SK-N-SH (cell line): ENCODE results near the gene PBRM1. TPM values are rescaled to one million over a fixed set of nuclear protein-coding genes. Genes with fewer than 3 reads are reported as not detected.

Experiments
- CTCF ChIA-PET: fragments of 300-600, 350-600 bp; formaldehyde crosslinking; extraction: SDS; loops from one replicate; lab custom pipeline; 2021; lab: Yijun Ruan, JAX
- POLR2A ChIA-PET: fragments of 350-600 bp; sonication (Branson Sonifier 250); formaldehyde crosslinking; extraction: SDS; loops from one replicate; lab custom pipeline; 2020; ENCODE audit warnings: antibody characterized with exemption, inconsistent platforms; lab: Yijun Ruan, JAX
- DNase-seq: peaks from one replicate; pipeline ENCODE4 v3.0.0; 2012
- H2AFZ ChIP-seq: fragments of 200-600 bp; sonication (generic); 2 replicates; pipeline ENCODE4 v1.8.1; 2016; ENCODE audit warnings: antibody characterized with exemption, mild to moderate bottlenecking, low read depth
- H3F3A ChIP-seq: fragments of 200-600 bp; sonication (generic); replicated peaks from 2 replicates; pipeline ENCODE3; 2016; ENCODE audit warnings: antibody characterized with exemption, mild to moderate bottlenecking; ENCODE audit not compliant: insufficient read depth
- H3K27ac ChIP-seq, 2 experiments: fragments of 200-500 bp in 1 of 2; fragments of 200-600 bp in 1 of 2; sonication (Bioruptor generic) in 1 of 2; sonication (generic), shearing (Covaris generic) in 1 of 2; 2 replicates each; pipeline versions ENCODE4 v1.5.1 to v1.6.1; 2014 to 2016; ENCODE audit warnings: low read depth in 2 of 2, inconsistent platforms in 1 of 2, low read length in 1 of 2, mild to moderate bottlenecking in 1 of 2, mixed read lengths in 1 of 2
- H3K27me3 ChIP-seq: fragments of 200-600 bp; sonication (generic), shearing (Covaris generic); 2 replicates; pipeline ENCODE4 v1.6.1; 2016; ENCODE audit warnings: mixed run types; ENCODE audit not compliant: insufficient read depth
- H3K36me3 ChIP-seq, 2 experiments: fragments of 200-500 bp in 1 of 2; fragments of 200-600 bp in 1 of 2; sonication (Bioruptor generic) in 1 of 2; sonication (generic) in 1 of 2; replicated peaks in 1 of 2; 2 replicates each; pipeline versions ENCODE3 to v1.5.1; 2014 to 2016; ENCODE audit warnings: low read length in 1 of 2, mild to moderate bottlenecking in 1 of 2; ENCODE audit not compliant: insufficient read depth in 2 of 2, control insufficient read depth in 1 of 2
- H3K4me1 ChIP-seq, 2 experiments: fragments of 200-500 bp in 1 of 2; fragments of 200-600 bp in 1 of 2; sonication (Bioruptor generic) in 1 of 2; sonication (generic), shearing (Covaris generic) in 1 of 2; 2 replicates each; pipeline versions ENCODE4 v1.5.1 to v1.6.1; 2014 to 2016; ENCODE audit warnings: low read depth in 1 of 2, low read length in 1 of 2, mixed run types in 1 of 2; ENCODE audit not compliant: insufficient read depth in 2 of 2, control insufficient read depth in 1 of 2
- H3K4me2 ChIP-seq: fragments of 200-600 bp; sonication (generic), shearing (Covaris generic); 2 replicates; pipeline ENCODE4 v1.6.1; 2017; ENCODE audit warnings: mixed run types
- H3K4me3 ChIP-seq, 2 experiments: fragments of 200-500 bp in 1 of 2; fragments of 200-600 bp in 1 of 2; sonication (Bioruptor generic) in 1 of 2; sonication (generic), shearing (Covaris generic) in 1 of 2; 2 replicates each; pipeline versions ENCODE4 v1.5.1 to v1.8.1; 2014 to 2016; ENCODE audit warnings: low read depth in 2 of 2, inconsistent platforms in 1 of 2, low read length in 1 of 2, mild to moderate bottlenecking in 1 of 2, mixed read lengths in 1 of 2, moderate library complexity in 1 of 2
- H3K79me2 ChIP-seq: fragments of 200-600 bp; sonication (generic); 2 replicates; pipeline ENCODE4 v1.8.1; 2017; ENCODE audit warnings: mild to moderate bottlenecking; ENCODE audit not compliant: insufficient read depth
- H3K9ac ChIP-seq: fragments of 200-600 bp; sonication (generic); 2 replicates; pipeline ENCODE4 v1.6.1; 2017; ENCODE audit warnings: mixed run types
- H3K9me2 ChIP-seq: fragments of 200-600 bp; sonication (generic); 2 replicates; pipeline ENCODE4 v1.6.1; 2017; ENCODE audit warnings: mixed run types
- H3K9me3 ChIP-seq: fragments of 200-600 bp; sonication (generic); 2 replicates; pipeline ENCODE4 v1.6.1; 2017; ENCODE audit warnings: mixed run types, mild to moderate bottlenecking, moderate library complexity
- H4K20me1 ChIP-seq: fragments of 200-600 bp; sonication (generic); 2 replicates; pipeline ENCODE4 v1.6.1; 2017; ENCODE audit warnings: mild to moderate bottlenecking, mixed run types; ENCODE audit not compliant: insufficient read depth
- CTCF ChIP-seq: fragments of 200-600 bp; sonication (generic); IDR thresholded peaks from 2 replicates; pipeline ENCODE4 v1.6.1; 2017; ENCODE audit warnings: antibody characterized with exemption, mild to moderate bottlenecking, moderate library complexity
- ELF1 ChIP-seq: IDR thresholded peaks from 2 replicates; pipeline ENCODE4 v1.4.0; 2012
- EP300 ChIP-seq, 2 experiments: IDR thresholded peaks; 2 replicates each; pipeline versions ENCODE4 v1.4.0 to v1.6.1; 2012; ENCODE audit warnings: borderline replicate concordance in 1 of 2, low read depth in 1 of 2, low read length in 1 of 2
- EZH2phosphoT487 ChIP-seq: fragments of 200-600 bp; sonication (generic); IDR thresholded peaks from 2 replicates; pipeline ENCODE4 v1.6.1; 2017; ENCODE audit warnings: low read depth, mixed run types, mild to moderate bottlenecking, antibody characterized with exemption, moderate library complexity, borderline replicate concordance
- FOSL2 ChIP-seq: IDR thresholded peaks from 2 replicates; pipeline ENCODE4 v1.4.0; 2012; ENCODE audit warnings: low read depth, mild to moderate bottlenecking, moderate library complexity, borderline replicate concordance
- FOXJ3 ChIP-seq: sonication (generic); formaldehyde crosslinking; IDR thresholded peaks from 2 replicates; pipeline ENCODE4 v1.5.1; 2020; ENCODE audit warnings: mild to moderate bottlenecking, missing genetic modification reagents
- GATA2 ChIP-seq: sonication (generic); formaldehyde crosslinking; IDR thresholded peaks from 2 replicates; pipeline ENCODE4 v1.5.0; 2020; ENCODE audit warnings: mild to moderate bottlenecking, missing genetic modification reagents
- NRF1 ChIP-seq: IDR thresholded peaks from 2 replicates; pipeline ENCODE4 v1.6.1; 2012; ENCODE audit warnings: low read depth, mild to moderate bottlenecking, low read length
- RAD21 ChIP-seq: IDR thresholded peaks from 2 replicates; pipeline ENCODE4 v1.6.1; 2012; ENCODE audit warnings: mild to moderate bottlenecking, low read length
- RFX5 ChIP-seq: IDR thresholded peaks from 2 replicates; pipeline ENCODE4 v1.6.1; 2012; ENCODE audit warnings: mild to moderate bottlenecking, improper control_type of control experiment, low read length
- RXRA ChIP-seq: IDR thresholded peaks from 2 replicates; pipeline ENCODE4 v1.4.0; 2012; ENCODE audit warnings: low read depth, mild to moderate bottlenecking, borderline replicate concordance
- SMC3 ChIP-seq: IDR thresholded peaks from 2 replicates; pipeline ENCODE4 v1.6.1; 2012; ENCODE audit warnings: low read depth, low read length, improper control_type of control experiment
- TCF12 ChIP-seq: IDR thresholded peaks from 2 replicates; pipeline ENCODE4 v1.4.0; 2012
- TEAD4 ChIP-seq: IDR thresholded peaks from 2 replicates; pipeline ENCODE4 v1.4.0; 2012; ENCODE audit warnings: mild to moderate bottlenecking, borderline replicate concordance; ENCODE audit not compliant: insufficient read depth
- YY1 ChIP-seq: IDR thresholded peaks from 2 replicates; pipeline ENCODE4 v1.4.0; 2012; ENCODE audit warnings: low read depth, mild to moderate bottlenecking
- ZBTB33 ChIP-seq: IDR thresholded peaks from 2 replicates; pipeline ENCODE4 v1.4.0; 2012; ENCODE audit warnings: low read depth, borderline replicate concordance
- WGBS: methylation state at CpG from one replicate; pipeline ENCODE4 v1.1.6; 2017; ENCODE audit warnings: low lambda C conversion rate; 5-methylcytosine and 5-hydroxymethylcytosine counted together
- polyA plus RNA-seq, 3 experiments: library from polyadenylated mRNA; depleted of rRNA; stranded (reverse); fragments of >200 nt; gene quantifications; 2 replicates each; pipeline ENCODE4 v1.2.3, GENCODE V29; 2012
- TF ChIP-seq, protein P1 (sequence below): fragments of 150-350 bp; IDR thresholded peaks from 2 replicates; pipeline ENCODE4 v1.6.1; 2017; ENCODE audit warnings: antibody characterized with exemption, low read length, low read depth, borderline replicate concordance
- TF ChIP-seq, protein P2 (sequence below): IDR thresholded peaks from 2 replicates; pipeline ENCODE4 v1.6.1; 2012; ENCODE audit warnings: mild to moderate bottlenecking, low read depth, low read length, moderate library complexity

Gene PBRM1
- polyA plus RNA-seq, 1 of the 3 experiments (the other 2 are of a cell fraction) = 14.3 TPM

GRCh38 chr3:52651592-52651991 lies 34.1 kb downstream of the PBRM1 start:
- H3K9me2 ChIP-seq = no peaks in the 10 kb centered on the region; the same call in 1 of the 2 replicates
- no peaks in the 10 kb centered on the region for H3K9me3 ChIP-seq

DNA sequence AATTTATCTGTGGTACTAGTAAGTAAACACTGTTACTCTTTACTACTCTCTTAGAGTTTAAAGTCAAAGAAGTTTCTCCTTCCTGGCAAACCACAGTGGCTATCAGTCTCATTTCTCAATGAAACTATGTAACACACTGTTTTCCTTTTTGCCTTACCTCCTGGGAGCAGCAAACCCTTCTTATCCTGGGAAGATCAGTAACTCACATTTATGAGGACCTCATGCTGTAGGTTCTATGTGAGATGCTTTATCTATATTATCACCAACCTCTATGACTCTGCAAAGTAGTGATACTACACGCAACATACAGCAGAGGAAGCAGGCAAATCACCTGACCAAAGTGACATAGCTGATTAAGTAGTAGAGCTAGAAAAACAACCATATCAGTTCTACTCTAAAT lies 35.3 kb downstream of the PBRM1 start:
- Histone ChIP-seq H3F3A (peaks cover 15% of the 10 kb centered on the region), H3K9ac (no peak overlapping the region), H4K20me1 (no peaks in the 10 kb centered on the region), H3K4me3 (no peak overlapping the region), H3K9me2 (no peaks in the 10 kb centered on the region; the same call in 1 of the 2 replicates), H3K4me2 (no peak overlapping the region), H3K79me2 (peaks cover 16% of the 10 kb centered on the region; the same call in 1 of the 2 replicates), H3K9me3 (no peaks in the 10 kb centered on the region), H3K4me1 (no peaks in the 10 kb centered on the region), H3K36me3 (peaks cover 74 to 76% of the 10 kb centered on the region in 2 experiments), H2AFZ (no peak overlapping the region), H3K27ac (peak overlapping the region in 1 of 2 experiments; percentile 48; a peak in 1 of 4 replicates), H3K27me3 (no peaks in the 10 kb centered on the region)
- 92% methylated on average over 1 of the region's 1 CpG for WGBS
- POLR2A ChIA-PET = no interaction called here
- CTCF ChIA-PET = interaction anchor here (1.0 to 1.4 kb wide), 2 partner anchors 16 to 179 kb away, joined by 3 read pairs; no protein-coding TSS in a partner anchor
- DNase-seq = no peak
- TF ChIP-seq, protein P1, sequence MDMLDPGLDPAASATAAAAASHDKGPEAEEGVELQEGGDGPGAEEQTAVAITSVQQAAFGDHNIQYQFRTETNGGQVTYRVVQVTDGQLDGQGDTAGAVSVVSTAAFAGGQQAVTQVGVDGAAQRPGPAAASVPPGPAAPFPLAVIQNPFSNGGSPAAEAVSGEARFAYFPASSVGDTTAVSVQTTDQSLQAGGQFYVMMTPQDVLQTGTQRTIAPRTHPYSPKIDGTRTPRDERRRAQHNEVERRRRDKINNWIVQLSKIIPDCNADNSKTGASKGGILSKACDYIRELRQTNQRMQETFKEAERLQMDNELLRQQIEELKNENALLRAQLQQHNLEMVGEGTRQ = no peak
- TF ChIP-seq, protein P2, sequence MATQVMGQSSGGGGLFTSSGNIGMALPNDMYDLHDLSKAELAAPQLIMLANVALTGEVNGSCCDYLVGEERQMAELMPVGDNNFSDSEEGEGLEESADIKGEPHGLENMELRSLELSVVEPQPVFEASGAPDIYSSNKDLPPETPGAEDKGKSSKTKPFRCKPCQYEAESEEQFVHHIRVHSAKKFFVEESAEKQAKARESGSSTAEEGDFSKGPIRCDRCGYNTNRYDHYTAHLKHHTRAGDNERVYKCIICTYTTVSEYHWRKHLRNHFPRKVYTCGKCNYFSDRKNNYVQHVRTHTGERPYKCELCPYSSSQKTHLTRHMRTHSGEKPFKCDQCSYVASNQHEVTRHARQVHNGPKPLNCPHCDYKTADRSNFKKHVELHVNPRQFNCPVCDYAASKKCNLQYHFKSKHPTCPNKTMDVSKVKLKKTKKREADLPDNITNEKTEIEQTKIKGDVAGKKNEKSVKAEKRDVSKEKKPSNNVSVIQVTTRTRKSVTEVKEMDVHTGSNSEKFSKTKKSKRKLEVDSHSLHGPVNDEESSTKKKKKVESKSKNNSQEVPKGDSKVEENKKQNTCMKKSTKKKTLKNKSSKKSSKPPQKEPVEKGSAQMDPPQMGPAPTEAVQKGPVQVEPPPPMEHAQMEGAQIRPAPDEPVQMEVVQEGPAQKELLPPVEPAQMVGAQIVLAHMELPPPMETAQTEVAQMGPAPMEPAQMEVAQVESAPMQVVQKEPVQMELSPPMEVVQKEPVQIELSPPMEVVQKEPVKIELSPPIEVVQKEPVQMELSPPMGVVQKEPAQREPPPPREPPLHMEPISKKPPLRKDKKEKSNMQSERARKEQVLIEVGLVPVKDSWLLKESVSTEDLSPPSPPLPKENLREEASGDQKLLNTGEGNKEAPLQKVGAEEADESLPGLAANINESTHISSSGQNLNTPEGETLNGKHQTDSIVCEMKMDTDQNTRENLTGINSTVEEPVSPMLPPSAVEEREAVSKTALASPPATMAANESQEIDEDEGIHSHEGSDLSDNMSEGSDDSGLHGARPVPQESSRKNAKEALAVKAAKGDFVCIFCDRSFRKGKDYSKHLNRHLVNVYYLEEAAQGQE = no peak
- TF ChIP-seq FOXJ3 (CRISPR knock-in tag) = no peak
- no peak for TF ChIP-seq ZBTB33
- no peak for TF ChIP-seq CTCF
- TF ChIP-seq NRF1 = no peak
- TF ChIP-seq TCF12 = no peak
- no peak for TF ChIP-seq RXRA
- TF ChIP-seq EZH2phosphoT487 = no peak
- TF ChIP-seq EP300 (IDR thresholded peaks at IDR 0.05; ENCODE audit: borderline replicate concordance in 1 of 2, low read depth in 1 of 2, low read length in 1 of 2) = no peak
- TF ChIP-seq GATA2 = no peak
- no peak for TF ChIP-seq RAD21
- TF ChIP-seq FOSL2 = no peak

More at GRCh38 chr3:52651592-52651991, 34.1 kb downstream of the PBRM1 start:
- H3K4me2 ChIP-seq = no peak overlapping the region
- H3K4me1 ChIP-seq = no peaks in the 10 kb centered on the region
- peaks cover 15% of the 10 kb centered on the region for H3F3A ChIP-seq
- no peak overlapping the region for H3K27ac ChIP-seq
- H3K4me3 ChIP-seq = no peak overlapping the region
- ChIA-PET CTCF (interaction anchor here (1.0 to 1.4 kb wide), 2 partner anchors 17 to 180 kb away, joined by 3 read pairs; no protein-coding TSS in a partner anchor), POLR2A (no interaction called here)
- H3K79me2 ChIP-seq = peaks cover 7% of the 10 kb centered on the region; the same call in 1 of the 2 replicates
- H3K27me3 ChIP-seq = no peaks in the 10 kb centered on the region
- no peak for TF ChIP-seq GATA2
- no peak for TF ChIP-seq TCF12
- no peak for TF ChIP-seq TEAD4
- TF ChIP-seq, protein P1 = no peak
- TF ChIP-seq ELF1 = no peak
- TF ChIP-seq YY1 = no peak
- no peak for TF ChIP-seq RFX5
- TF ChIP-seq SMC3 = no peak
- no peak for TF ChIP-seq RAD21
- no peak for TF ChIP-seq RXRA
- DNase-seq = no peak
- no peak overlapping the region for H2AFZ ChIP-seq
- no peak overlapping the region for H3K9ac ChIP-seq
- H3K36me3 ChIP-seq = peaks cover 72 to 76% of the 10 kb centered on the region in 2 experiments
- no peaks in the 10 kb centered on the region for H4K20me1 ChIP-seq
